Hepatocyte (in vitro differentiated cells): ENCODE data around the gene WEE2.

Experiments
- CTCF ChIP-seq: fragments of 200-600 bp; sonication (generic); IDR thresholded peaks from 2 replicates; pipeline ENCODE4 v1.5.1; 2016; ENCODE audit warnings: antibody characterized with exemption, mild to moderate bottlenecking; ENCODE audit not compliant: poor library complexity
- EZH2 ChIP-seq: fragments of 200-600 bp; sonication (generic); IDR thresholded peaks from 2 replicates; pipeline ENCODE4 v1.6.1; 2016; ENCODE audit warnings: antibody characterized with exemption, mild to moderate bottlenecking, borderline replicate concordance
- EZH2phosphoT487 ChIP-seq: fragments of 200-600 bp; sonication (generic); IDR thresholded peaks from one replicate; pipeline ENCODE4 v1.6.1; 2018; ENCODE audit warnings: antibody characterized with exemption, mild to moderate bottlenecking, low read depth, moderate library complexity; ENCODE audit not compliant: unreplicated experiment, severe bottlenecking

- no peak for TF ChIP-seq CTCF
- TF ChIP-seq EZH2 = no peak
- no peak for TF ChIP-seq EZH2phosphoT487
These were observed 36.3 kb upstream of the WEE2 start for GRCh38 chr7:141671705-141672496.
